Dermis microvascular lymphatic vessel endothelial cell (primary cell): ENCODE data around the gene RGS6. TPM values are rescaled to one million over a fixed set of nuclear protein-coding genes. Genes with fewer than 3 reads are reported as not detected.

Experiments
- DNase-seq, 2 donors: peaks; one replicate each; pipeline versions ENCODE4 v3.0.0 to v3.0.0-alpha.2; 2010; ENCODE audit warnings: low read depth in 2 of 2
- total RNA-seq: library from RNA; depleted of rRNA; stranded (reverse); fragments of >200 nt; gene quantifications from 2 replicates; pipeline ENCODE4 v1.2.1, GENCODE V29; 2014

RGS6 gene
- total RNA-seq, 1 donor from 2014 or later, result not detected

DNA sequence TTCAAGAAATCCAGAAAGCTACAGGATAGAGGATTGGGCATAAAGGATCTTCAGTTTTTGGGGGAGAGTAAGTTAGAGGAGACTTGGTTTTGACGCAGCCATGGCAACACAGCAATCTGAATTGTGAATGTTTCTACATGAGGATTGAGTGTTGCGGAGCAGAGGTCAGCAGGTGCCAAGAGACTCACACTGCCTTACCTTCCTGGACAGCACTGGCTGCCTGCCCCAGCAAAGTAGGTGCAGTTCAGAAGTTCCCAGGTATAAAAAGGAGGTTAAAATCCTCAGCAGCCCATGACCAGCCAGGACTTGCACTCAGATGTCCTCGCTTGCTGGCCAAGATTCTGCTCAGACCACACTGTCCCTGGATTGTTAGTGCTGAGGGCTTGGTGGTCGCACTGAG lies 590.6 kb downstream of the RGS6 start:
- no peak for DNase-seq

DNA sequence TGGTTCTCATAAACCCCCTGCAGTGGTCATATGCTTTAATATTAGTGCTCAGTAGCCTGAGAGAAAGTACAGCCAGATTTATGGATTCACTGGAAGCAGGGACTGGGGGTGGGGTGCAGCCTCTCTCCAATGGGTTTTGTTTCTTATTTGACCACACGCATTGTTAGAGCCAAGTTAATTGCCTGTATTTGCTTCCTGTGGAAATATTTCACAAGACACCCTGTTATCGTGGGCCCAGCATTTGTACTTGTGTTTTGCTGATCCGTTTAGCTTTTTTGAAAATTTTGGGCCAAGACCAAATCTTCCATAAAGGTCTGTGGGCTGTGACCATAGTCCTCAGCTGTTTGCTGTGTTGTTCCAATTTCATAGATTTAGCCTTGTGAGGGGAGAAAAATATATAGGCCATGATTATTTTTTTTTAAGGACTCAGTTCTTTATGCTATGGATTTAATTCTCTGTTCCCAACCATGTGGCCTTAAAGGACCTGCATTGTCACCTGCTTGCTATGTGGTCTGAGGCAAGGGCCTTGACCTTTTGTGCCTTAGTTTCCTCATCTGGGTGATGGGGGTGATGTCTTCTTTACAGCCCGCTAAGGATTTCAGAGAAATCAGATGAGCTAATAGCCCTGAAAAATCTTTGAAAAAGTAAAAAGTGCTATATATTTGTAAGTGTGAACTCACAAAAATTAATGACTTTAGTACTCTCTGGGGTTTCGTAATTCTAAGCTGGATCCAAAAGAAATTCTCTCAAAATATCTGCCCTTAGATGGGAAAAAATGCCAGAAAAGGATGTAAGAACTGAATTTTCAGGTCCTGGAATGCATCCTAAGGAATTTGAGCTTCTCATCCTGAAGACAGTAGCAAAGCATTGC lies 591.4 kb downstream of the RGS6 start:
- peak; percentile 70 to 83 for DNase-seq

DNA sequence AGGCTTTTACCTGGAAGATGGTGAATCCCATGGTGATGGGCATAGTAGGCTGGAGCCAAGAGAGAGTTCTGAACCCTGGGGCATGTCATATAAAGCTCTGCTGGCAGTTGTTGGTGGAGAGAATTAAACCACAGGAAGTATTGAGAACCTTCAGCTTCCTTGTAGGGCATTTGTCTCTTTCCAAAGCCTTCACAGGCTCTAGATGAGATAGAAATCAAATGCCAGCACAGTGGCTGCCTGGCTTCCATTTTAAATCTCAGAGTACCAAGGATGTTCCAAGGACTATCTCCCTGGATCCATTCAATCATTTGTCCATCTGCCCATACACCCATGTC lies 592.0 kb downstream of the RGS6 start:
- DNase-seq, result no peak

DNA sequence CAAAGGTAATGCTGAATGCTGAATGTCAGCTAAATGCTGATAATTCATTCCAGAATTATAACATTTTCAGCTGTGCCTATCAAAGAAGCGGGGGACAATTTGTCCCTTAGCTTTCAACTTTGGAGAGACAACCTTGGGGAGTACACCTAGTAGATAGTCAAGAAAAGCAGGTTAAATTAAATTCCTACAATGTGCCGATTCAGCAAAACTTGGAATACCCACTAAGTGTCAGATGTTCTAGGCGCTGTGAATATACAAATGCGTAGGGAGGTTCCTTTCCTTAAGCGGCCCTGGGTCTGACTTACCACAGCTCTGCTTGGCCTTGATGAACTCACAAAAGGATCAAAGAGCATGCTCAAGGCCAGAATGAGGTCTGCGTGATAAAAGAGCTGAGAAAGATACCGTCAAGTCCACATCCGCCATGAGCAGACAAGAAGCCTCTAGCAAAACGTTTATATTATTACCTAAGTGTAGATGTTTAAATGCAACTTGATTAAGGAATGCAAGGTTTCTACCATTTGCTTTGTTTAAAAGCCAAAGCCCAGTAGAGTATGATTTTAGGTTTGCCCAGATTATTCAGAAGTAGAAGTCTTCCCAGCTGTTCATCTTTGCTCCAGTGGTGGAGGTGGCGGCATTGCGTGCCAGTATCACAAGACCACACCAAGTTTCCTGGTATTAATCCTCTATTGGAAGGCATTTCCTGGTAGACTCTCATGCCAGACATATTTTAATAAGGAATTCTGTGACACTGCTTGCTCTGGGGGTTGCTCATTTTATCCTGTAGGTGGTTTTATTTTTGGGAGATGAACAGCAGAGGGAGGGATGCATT lies 593.1 kb downstream of the RGS6 start:
- peak in 1 of 2 donors; percentile 35 for DNase-seq

DNA sequence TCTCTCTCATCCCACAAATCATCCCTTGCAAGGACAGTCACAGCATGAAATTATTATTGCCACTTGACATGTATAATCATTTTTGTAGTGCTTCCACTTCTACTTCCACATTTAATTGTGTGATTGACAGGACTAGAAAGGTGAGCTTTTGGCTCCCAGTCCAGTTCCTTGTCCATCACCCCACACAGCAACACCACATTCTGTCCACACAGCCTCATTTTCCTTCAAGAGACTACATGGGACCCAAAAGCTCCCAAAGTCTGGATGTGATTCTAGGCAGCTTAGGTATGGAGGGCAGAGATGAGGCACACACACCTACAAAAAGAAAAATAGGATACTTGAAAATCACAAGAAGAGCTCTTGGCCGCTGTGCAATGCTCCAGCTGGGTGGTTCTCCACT lies 595.4 kb downstream of the RGS6 start:
- no peak for DNase-seq

DNA sequence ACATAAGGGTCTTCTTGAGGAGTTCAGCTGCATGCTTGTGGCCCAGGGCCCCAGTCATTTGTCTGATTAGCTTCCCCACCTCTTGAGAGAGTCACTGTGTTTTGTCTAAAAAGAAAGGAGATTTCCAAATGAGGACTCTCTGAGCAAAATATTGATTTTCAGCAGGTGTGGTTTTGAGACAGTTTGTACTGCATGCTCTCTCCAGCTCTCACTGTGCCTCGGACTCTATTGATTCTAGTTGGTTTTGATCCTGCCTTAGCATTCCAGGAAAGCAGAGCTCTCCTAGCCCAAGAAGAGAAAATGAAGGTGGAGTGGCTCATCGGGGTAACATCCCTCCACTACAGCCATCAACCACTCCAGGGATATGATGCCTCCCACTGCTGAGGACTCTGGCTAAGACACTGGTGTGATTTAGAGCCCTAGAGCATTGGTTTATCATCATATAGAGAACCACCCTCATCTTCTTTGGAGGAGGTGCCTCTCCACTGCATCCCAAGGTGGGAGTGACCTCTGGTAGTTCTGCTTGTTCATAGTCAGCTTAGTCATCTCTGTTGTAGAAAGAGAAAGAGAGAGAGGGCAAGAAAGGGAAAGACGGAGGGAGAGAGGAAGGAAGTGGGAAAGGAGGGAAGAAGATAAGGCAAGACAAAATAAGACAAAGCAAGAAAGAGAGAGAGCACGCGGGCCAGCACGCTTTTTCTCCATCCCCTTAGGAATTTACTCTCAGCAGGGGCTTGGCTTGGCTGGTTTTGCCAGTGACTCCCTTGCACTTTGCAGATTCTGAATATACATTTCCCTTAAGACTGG lies 596.0 kb downstream of the RGS6 start:
- no peak for DNase-seq

DNA sequence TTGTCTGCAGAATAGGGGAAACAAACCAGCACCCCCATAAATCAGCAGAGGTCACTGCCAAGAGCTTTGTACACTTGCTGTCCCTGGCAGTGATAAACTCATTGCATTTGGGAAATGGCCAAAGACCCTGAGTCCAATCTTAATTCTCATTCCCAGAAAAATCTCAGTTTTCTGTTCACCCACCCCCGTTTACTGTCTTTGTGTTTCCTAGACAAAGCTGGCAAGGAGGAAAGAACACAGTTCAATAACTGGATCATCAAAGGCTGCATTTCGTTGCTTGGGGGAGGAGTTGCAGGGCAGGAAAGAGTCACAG lies 596.6 kb downstream of the RGS6 start:
- no peak for DNase-seq

DNA sequence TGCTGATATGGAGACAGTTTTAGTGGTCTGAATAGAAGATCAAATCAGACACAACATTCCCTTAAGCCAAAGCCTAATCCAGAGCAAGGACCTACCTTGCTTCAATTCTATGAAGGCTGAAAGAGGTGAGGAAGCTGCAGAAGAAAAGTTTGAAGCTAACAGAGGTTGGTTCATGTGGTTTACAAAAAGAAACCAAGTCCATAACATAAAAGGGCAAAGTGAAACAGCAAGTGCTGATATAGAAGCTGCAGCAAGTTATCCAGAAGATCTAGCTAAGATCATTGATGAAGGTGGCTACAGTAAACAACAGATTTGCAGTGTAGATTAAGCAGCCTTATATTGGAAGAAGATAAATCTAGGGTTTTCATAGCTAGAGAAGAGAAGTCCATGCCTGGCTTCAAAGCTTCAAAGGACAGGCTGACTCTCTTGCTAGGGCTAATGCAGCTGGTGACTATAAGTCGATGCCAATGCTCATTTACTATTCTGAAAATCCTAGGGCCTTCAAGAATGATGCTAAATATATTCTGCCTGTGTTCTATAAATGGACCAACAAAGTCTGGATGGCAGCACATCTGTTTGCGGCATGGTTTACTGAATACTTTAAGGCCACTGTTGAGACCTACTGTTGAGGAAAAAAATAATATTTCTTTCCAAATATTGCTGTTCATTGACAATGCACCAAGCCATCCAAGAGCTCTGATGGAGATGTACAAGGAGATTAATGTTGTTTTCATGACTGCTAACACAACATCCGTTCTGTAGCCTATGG lies 600.6 kb downstream of the RGS6 start:
- no peak for DNase-seq

DNA sequence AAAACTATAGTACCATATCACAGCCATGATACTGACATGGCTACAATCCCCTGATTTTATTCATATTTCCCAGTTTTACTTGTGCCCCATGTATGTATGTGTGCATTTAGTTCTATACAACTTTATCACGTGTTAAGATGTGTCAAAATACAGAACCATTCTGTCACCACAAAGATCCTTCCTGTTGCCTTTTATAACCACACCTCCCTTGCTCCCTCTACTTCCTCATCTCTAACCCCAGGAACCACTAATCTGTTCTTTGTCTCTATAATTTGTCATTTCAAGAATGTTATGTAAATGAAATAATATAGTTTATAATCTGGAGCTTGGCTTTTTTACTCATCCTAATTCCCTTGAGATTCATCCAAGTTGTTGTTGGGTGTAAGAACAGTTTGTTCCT lies 603.3 kb downstream of the RGS6 start:
- no peak for DNase-seq

DNA sequence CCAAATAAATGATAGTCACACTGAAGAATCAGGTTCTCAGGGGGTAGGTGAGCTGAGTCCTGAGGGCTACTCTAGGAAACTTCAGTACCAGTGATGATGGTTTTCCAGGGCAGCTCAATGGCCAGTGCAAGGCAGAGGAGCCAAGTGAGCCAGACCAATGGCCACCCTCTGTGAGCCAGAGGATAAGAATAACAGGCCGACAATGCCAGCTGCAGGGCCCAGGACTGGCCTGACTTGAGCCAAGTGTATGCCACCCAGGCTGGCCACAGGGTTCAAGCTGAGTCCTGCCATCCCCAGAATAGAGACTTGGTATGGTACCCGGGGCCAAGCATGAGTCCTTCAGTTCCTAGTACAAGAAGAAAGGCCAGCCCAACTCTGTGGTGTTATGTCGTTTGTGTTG lies 606.2 kb downstream of the RGS6 start:
- DNase-seq, result no peak

DNA sequence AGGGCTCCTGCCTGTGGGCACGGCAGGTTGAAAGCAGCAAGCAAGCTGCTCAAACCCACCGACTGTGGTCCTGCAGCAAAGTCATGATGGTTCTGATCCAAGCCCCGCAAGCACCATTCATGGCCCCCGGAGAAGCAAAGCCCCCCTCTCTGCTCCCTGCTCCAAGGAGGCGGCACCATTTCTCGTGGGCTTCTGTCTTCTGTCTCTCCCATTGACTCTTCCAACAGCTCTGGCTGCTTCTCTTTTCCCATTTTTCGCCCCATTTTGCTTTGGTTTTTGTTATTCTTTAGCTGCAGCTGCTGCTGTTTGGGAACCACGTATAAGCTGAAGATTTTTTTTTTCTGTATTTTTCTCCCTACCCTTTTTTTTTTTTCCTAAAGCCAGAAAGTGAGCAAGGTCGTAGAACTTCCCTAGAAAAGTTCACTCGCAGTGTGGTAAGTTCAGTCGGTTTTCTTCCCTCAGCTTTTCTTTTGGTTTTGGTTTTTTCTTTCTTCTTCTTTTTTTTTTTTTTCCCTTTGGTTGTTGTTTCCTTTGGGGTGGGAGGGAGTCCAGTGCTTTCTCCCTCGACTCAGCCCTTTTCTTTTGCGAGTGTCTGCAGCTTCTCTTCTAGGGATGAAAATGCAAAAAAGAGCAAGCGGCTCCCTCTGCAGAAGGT lies 607.6 kb downstream of the RGS6 start:
- no peak for DNase-seq

DNA sequence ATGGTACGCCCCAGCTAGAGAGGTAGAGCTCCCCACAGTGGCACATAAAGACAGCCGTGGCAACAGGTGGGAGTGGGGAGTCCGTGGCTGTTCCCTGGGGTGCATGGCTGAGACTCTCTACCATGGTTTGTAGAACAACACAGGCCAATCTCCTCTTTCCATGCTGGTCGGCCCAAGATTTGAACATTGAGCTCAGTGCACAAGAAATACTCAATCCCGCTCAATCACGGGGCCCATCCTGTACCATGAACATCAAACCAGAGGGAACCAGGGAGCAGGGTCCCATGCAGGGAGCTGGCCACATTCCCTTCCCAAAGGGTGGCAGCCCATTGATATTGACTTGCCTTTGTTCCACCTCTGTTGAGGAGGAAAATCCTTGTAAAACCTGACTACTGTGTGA lies 608.6 kb downstream of the RGS6 start:
- no peak for DNase-seq

DNA sequence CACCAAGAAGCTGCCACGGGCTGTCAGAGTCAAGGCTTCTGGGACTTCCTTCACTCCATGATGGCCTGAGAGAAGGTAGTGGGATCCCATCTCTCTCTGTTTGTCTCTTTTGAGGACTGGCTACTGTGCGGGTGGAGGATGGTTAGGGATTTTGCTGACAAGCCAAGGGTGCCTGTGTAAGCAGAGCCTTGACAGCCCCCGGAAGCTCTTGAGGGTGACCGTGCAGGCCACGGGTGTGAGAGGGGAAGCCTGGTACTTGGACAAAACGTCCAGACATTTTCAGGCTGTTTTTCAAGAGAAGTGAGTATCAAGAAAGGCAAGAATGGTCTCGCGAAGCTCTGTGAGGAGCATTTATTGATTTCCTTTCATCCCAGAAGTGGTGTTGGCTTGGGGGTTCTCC lies 609.3 kb downstream of the RGS6 start:
- DNase-seq, result no peak

DNA sequence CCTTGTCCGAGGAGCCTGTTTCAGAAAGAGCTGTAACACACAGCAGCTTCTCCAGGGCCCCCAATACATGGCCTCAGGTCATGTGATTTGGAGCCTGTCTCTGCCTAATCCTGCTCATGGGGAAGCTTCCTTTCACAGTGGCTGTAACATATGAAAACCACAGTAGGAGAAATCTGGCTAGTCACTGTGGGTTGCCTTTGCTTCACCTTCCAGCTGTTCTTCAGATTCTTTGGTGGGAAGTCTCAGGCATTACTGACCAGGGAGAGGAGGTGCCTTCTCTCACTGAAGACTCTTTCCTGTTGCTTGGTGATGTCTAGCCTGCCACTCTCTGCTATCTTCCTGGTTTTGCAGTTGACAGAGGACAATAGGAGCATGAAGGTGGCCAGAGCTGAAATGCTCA lies 611.1 kb downstream of the RGS6 start:
- no peak for DNase-seq

DNA sequence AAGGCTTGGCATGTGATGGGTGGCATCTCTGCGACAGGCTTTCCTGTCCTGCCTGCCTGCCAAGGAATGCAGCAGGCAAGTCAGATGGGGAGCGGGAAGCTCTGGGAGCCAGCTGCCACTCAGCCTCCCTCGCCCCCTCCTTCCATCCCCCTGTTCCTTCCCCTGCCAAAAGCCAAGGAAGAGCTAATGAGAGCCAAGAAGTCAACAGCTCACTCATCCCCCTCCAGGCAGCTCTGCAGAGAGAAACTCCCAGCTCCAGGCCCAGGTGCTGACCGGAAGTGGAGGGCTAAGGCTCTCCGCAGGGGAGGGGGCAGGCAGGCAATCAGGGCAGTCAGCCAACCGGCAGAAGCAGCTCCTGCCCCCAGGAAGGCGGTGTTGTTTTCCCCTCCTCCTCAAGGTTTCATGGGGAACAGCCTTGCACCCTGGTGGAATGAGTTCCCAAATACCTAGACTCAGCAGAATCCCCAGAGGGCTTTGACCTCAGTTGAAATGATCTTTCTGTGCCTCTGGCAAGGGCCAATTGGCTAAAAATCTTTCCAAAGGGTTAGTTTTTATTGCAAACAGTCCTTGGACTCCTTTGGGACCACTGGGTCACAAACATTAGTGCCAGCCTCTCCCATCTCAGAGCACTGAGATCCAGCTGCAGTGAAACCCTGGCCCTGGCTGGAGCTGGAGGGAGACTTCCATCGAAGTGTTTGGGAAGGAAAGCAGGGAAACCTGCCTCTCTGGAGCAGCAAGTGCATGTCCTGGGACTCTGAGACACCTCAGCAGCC lies 612.6 kb downstream of the RGS6 start:
- no peak for DNase-seq

DNA sequence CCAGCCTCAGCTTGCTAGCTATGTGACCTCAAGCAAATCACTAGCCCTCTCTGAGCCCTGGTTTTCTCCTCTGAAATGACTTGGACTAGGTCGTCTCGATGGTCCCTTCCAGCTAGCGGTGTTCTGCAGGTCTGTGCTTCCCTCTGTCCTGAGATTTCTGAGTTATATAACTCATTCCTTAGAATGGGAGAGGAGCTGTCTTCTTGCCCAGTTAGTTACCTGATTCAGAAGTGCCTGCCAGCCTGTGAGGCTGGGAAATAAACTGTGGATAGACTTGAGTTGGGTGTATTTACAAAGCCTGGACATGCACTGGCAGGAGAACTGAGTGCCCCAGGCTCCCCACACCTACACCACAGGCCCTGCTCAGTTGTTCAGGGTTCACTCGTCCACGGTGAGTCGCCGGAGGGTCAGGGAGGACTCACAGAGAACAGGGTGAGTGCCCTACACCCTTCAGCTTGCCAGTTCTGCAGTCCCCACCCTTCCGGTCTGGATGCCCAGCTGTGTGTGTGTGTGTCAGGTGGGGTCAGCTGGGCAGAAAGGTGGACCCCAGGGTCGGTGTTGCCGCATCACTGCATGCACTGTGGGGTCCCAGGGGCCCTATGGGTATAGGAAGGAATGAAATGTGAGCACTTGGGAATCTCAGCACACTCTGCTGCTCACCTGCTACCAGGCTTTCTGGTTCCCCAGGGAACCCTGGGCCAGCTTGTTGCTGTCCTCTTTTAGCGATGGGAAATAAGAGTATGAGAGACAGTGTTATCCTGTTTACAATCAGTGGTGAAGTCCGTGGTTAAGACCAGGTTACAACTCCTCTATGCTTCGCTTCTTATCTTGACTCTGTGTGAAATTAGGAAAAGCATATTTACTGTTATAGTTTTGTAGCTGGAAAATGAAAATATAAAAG lies 613.4 kb downstream of the RGS6 start:
- DNase-seq, result no peak

DNA sequence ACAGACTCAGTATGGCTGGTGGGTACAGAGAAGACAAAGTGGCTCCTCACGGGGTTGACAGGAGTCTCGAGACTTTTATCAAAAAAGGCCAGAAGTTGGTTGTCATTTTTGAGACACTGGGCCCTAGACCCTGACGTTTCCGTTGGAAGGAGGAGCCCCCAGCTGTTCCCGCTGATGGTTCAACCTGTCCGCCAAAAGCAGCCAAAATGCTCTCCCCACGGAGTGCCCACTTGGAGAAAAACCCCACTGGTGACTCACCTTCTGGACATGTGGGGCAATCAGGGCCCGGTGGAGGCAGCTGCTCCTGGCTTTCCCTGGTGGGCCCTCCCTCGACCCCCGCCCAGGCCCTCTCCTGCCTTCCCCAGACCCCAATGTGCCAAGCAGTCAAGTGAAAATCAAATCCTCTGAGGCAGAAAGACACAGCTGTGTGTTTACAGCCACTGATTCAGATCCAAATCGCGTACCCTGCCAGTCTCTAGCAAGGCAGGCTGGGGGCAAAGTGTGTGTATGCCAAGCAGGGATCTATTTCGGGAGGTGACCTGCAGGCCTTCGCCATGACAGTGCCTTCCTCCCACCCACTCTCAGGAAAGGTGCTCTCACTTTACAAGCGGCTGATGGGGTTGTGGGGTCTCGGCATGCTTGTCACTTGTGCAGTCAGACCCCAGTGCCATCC lies 614.3 kb downstream of the RGS6 start:
- DNase-seq, result no peak

DNA sequence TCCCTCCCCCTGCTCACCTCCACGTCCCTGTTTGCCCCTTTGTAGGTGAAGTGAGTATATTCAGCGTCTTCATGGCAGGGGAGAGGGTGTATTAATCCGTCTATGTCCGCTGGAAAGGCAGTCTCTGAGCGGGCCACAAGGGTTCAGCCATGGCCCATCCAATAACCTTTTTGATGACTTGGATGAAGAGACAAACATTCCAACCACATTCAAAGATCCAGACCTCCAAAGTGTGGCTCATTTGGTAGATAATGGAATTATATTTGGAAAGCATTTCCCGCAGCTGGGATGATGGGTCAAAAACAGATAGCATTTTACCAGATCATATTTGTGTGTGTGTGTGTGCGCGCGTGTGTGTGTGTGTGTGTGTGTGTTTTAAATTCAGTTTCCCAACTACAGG lies 615.8 kb downstream of the RGS6 start:
- DNase-seq, result no peak

DNA sequence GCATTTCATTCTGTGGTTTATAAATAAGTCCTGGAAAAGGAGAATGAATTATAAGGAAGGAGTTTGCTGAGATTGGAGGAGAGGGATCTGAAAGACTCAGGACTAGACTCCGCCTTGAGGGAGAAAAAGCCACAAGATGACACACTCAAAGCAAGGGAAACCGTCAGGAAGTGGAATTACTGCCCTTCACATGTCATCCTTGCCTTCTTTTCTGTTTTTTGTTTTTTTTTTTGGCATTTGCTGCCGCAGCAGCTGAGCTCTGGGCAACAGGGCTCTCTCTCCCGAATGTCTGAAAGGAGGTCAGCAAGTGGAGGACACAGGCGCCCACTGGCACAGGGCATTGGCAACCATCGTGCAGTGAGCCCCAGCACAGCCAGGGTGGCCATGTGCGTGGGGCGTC lies 616.8 kb downstream of the RGS6 start:
- no peak for DNase-seq
